Subcutaneous preadipocyte (primary cell): Measurements from ENCODE around the gene MSMO1. TPM values are rescaled to one million over a fixed set of nuclear protein-coding genes. Genes with fewer than 3 reads are reported as not detected.

Source experiments
- small RNA-seq: library from RNA; depleted of rRNA; stranded (forward); fragments of <200 nt; gene quantifications from one replicate; pipeline ENCODE3, GENCODE V24; 2012
- total RNA-seq: library from RNA; depleted of rRNA; stranded (reverse); fragments of >200 nt; gene quantifications from 2 replicates; pipeline ENCODE4 v1.2.3, GENCODE V29; 2012

Gene MSMO1
- 302 and 431 TPM in 2 replicates for total RNA-seq

DNA sequence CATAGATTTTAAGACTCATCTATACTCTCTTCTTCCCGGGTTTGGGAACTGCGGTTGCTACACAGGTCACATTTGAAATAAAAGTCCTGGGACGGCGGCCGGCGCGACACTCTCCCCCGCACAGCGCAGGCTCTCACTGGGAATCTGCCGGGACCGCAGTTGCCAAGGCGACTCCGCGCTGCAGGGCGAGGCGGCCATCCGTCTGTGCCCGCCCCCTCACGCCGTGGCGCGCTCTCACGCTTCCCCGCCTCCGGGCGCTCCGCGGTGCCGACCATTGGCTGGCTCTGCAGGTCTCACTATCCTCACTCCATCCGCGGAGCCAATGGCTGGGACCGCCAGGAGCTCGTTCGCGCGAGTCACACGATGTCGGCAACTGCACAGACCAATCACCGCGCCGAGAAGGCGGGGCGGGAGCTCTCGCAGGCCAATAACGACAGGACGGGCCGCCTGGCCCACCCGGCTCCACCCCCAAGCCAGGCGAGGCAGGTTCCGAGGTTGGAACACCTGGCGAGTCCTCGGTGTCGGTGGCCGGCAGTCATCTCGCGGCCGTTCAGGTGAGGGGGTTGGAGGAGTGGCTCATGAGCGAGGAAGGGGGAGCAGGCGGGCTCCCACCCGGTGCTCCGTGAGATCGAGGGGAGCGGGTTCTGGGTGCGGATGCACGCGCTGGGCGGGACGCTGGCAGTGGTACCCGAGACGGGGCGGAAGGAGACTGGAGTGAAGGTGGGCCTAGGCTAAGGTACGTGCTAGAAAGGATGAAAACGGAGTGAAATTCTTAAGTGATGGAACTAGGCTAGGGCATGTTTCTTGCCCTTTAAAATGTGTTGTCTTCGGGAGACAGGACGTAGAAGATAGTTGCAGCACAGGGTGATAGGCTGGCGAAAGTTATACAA lies at the start of gene MSMO1:
TSS of gene MSMO1 (plus strand) at position 459 of the 890 bp plus-strand sequence. CDS start 5,702 bp downstream, outside the sequence.

DNA sequence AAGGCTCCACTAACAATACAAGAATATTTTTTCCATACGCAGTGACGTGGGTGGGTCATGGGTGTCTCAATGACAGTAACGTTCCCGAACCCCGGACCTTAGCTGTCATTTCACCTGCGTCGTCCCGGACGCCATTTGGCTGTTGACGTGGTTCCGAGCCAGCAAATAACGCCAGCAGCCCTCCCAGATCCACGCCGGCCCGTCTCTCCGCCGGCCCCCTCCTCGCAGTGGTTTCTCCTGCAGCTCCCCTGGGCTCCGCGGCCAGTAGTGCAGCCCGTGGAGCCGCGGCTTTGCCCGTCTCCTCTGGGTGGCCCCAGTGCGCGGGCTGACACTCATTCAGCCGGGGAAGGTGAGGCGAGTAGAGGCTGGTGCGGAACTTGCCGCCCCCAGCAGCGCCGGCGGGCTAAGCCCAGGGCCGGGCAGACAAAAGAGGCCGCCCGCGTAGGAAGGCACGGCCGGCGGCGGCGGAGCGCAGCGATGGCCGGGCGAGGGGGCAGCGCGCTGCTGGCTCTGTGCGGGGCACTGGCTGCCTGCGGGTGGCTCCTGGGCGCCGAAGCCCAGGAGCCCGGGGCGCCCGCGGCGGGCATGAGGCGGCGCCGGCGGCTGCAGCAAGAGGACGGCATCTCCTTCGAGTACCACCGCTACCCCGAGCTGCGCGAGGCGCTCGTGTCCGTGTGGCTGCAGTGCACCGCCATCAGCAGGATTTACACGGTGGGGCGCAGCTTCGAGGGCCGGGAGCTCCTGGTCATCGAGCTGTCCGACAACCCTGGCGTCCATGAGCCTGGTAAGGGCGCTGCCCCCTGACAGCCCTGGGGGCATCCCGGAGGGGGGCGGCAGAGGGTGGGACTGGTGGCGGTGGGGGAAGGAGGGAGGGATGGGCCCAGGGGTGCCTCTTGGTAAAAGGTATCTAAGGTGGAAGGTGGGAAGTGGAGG lies 51.5 kb downstream of the MSMO1 start, which contains the start of gene CPE:
TSS of gene CPE (plus strand) at position 264 of the 933 bp plus-strand sequence. CDS start at position 478, 214 bp downstream.

Small RNAs within 50 kb of the gene (small RNA-seq; reads per million reads assigned to genes)
- not detected for gene MIR578

Other genes starting within 250 kb of the MSMO1 start
- gene TMEM192, start 214.8 kb upstream of the MSMO1 start, total RNA-seq = 5.1 and 7.0 TPM in 2 replicates
- gene KLHL2, start 120.1 kb upstream of the MSMO1 start, total RNA-seq = 7.3 and 10.6 TPM in 2 replicates
- gene CPE, start 51.3 kb downstream of the MSMO1 start, total RNA-seq = 2.0 and 7.0 TPM in 2 replicates